NK-92 treated with Interleukin-12 subunit alpha and Interleukin-12 subunit beta, amount 100 ng/mL, for 24 hours (cell line): Measurements from ENCODE around the gene CENPH.
"Not testable (repeated sequence)": the region's sequence is repeated elsewhere in the genome, so short reads cannot be mapped to it uniquely, and the experiment has no call there.

ENCODE experiments used
- DNase-seq: peaks from one replicate; lab custom pipeline; 2025; lab: John Stamatoyannopoulos, UW

Gene CENPH

GRCh38 chr5:69252437-69252836 is 63.1 kb downstream of the CENPH start:
- no peak for DNase-seq

DNA sequence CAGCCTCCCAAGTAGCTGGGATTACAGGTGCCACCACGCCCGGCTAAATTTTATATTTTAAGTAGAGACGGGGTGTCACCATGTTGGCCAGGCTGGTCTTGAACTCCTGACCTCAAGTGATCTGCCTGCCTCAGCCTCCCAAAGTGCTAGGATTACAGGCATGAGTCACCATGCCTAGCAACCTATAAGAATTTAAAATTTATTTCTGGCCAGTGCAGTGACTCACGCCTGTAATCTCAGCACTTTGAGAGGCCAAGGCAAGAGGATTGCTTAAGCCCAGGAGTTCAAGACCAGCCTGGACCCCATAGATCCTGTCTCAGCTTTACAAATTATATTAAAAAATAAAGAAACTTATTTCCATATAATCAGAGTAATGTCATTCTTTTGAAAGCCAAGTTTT is 66.6 kb downstream of the CENPH start:
- not testable (repeated sequence) for DNase-seq

GRCh38 chr5:69257577-69257976 is 68.2 kb downstream of the CENPH start:
- DNase-seq = no peak
